ENCODE data around the gene APOOL.

APOOL gene

DNA sequence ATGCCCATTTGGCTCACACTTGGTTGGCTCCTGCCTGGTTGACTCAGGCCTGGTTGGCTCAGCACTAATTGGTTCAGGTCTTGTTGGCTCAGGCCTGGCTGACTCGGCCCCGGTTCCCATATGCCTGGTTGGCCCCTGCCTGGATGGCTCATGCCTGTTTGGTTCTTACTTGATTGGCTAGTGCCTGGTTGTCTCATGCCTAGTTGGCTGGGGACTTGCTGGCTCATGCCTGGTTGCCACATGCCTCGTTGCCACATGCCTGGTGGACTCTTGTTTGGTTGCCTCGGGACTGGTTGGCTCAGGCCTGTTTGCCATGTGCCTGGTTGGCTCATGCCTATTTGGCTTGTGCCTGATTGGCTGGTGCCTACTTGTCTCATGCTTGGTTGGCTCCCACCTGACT is 103.7 kb downstream of the APOOL start (continued):
- no peak for TF ChIP-seq ZNF639 (tag by site-specific recombination; IDR thresholded peaks at IDR 0.05)
- TF ChIP-seq ZNF449 (tag by site-specific recombination; IDR thresholded peaks at IDR 0.05), result no peak
- no peak for TF ChIP-seq ZSCAN18 (tag by site-specific recombination; IDR thresholded peaks at IDR 0.05)
- no peak for TF ChIP-seq GLIS1 (tag by site-specific recombination; IDR thresholded peaks at IDR 0.05)
- TF ChIP-seq REST (tag by site-specific recombination; IDR thresholded peaks at IDR 0.05), result no peak
- no peak for TF ChIP-seq ZNF544 (tag by site-specific recombination; IDR thresholded peaks at IDR 0.05)
- no peak for TF ChIP-seq ZBTB44 (tag by site-specific recombination; IDR thresholded peaks at IDR 0.05)
- no peak for TF ChIP-seq ZNF335 (tag by site-specific recombination; conservative IDR thresholded peaks at IDR 0.05)
- no peak for TF ChIP-seq ZNF391 (tag by site-specific recombination; IDR thresholded peaks at IDR 0.05; ENCODE audit: borderline replicate concordance, low read depth)

- Histone ChIP-seq H3K9me3 (ENCODE audit: control insufficient read depth, insufficient read depth, low read depth, low read length) (peaks cover 2% of the 10 kb centered on the region; the same call in 1 of the 2 replicates), H3K4me3 (ENCODE audit: low read depth, low read length) (no peak overlapping the region), H3K4me1 (ENCODE audit: control insufficient read depth, insufficient read depth, low read length) (no peaks in the 10 kb centered on the region), H3K27ac (ENCODE audit: extremely low read depth, low read depth, low read length) (no peak overlapping the region), H3K36me3 (ENCODE audit: control insufficient read depth in 2 of 2, insufficient read depth in 1 of 2, low read length in 2 of 2) (no peaks in the 10 kb centered on the region)
- CTCF ChIA-PET, result interaction anchor here (4.1 kb wide), 1 partner anchor 8 kb away, joined by 27 read pairs; no protein-coding TSS in a partner anchor
- POLR2A ChIA-PET, result no interaction called here
- TF ChIP-seq ZNF843 (tag by site-specific recombination; IDR thresholded peaks at IDR 0.05) (no peak), SP3 (tag by site-specific recombination; IDR thresholded peaks at IDR 0.05) (no peak), ZNF157 (tag by site-specific recombination; IDR thresholded peaks at IDR 0.05) (no peak), OVOL3 (tag by site-specific recombination; IDR thresholded peaks at IDR 0.05) (no peak), REPIN1 (tag by site-specific recombination; IDR thresholded peaks at IDR 0.05; ENCODE audit: low read depth) (no peak), ZNF488 (tag by site-specific recombination; IDR thresholded peaks at IDR 0.05) (no peak), ZNF221 (tag by site-specific recombination; IDR thresholded peaks at IDR 0.05; ENCODE audit: borderline replicate concordance) (no peak)
- TF ChIP-seq, protein P1, sequence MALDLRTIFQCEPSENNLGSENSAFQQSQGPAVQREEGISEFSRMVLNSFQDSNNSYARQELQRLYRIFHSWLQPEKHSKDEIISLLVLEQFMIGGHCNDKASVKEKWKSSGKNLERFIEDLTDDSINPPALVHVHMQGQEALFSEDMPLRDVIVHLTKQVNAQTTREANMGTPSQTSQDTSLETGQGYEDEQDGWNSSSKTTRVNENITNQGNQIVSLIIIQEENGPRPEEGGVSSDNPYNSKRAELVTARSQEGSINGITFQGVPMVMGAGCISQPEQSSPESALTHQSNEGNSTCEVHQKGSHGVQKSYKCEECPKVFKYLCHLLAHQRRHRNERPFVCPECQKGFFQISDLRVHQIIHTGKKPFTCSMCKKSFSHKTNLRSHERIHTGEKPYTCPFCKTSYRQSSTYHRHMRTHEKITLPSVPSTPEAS (tag by site-specific recombination; IDR thresholded peaks at IDR 0.05), result no peak
Measured at GRCh38 chrX:85108165-85108564, 104.5 kb downstream of the APOOL start.

All from HEK293 (cell line).